ENCODE data around the gene TMEM170B. TPM values are rescaled to one million over a fixed set of nuclear protein-coding genes. Genes with fewer than 3 reads are reported as not detected.

The TMEM170B gene
- polyA plus RNA-seq, 2 of the 4 experiments (the other 2 are of a cell fraction) = 2.5 to 3.2 TPM

GRCh38 chr6:11631539-11631938 lies 94.0 kb downstream of the TMEM170B start:
- H3K27ac ChIP-seq = peak overlapping the region; percentile 70 to 82
- no peak overlapping the region for H3K4me3 ChIP-seq
- WGBS (ENCODE audit: missing lambda C conversion rate) = 78% methylated on average over 5 of the region's 5 CpGs
- DNase-seq (ENCODE audit: low read depth in 1 of 2, low spot score in 1 of 2) (no peak), ATAC-seq (no peak), FAIRE-seq (no peak)
- CTCF ChIA-PET = interaction anchor here (0.7 to 1.0 kb wide), 2 partner anchors 13 to 15 kb away, joined by 3 read pairs; no protein-coding TSS in a partner anchor
- POLR2A ChIA-PET = no interaction called here
- H3K4me2 ChIP-seq = no peak overlapping the region
- no peaks in the 10 kb centered on the region for H3K9me3 ChIP-seq
- H3K4me1 ChIP-seq = peaks cover 15% of the 10 kb centered on the region
- no peak for TF ChIP-seq CEBPB (IDR thresholded peaks at IDR 0.05)
- TF ChIP-seq EP300 (IDR thresholded peaks at IDR 0.05) = no peak
- no peak for TF ChIP-seq HEYL (CRISPR knock-in tag; IDR thresholded peaks at IDR 0.05)
- no peak for TF ChIP-seq BCL3 (IDR thresholded peaks at IDR 0.05)

GRCh38 chr6:11632231-11632630 lies 94.7 kb downstream of the TMEM170B start:
- ChIA-PET POLR2A (no interaction called here), CTCF (interaction anchor here (3.0 kb wide), 1 partner anchor 24 kb away, joined by 9 read pairs; no protein-coding TSS in a partner anchor)
- peak; percentile 53 to 89 for DNase-seq (ENCODE audit: low read depth in 1 of 2, low spot score in 1 of 2)
- TF ChIP-seq EHF (CRISPR knock-in tag; IDR thresholded peaks at IDR 0.05) = 0 out of 2 replicates have a peak, but pooled peaks have one; percentile 72
- TF ChIP-seq MAX (IDR thresholded peaks at IDR 0.05) = peak; percentile 50; the same call in 1 of the 2 replicates
- no peak for TF ChIP-seq NPAS2 (CRISPR knock-in tag; IDR thresholded peaks at IDR 0.05; ENCODE audit: borderline replicate concordance)
- TF ChIP-seq ZFP36 (IDR thresholded peaks at IDR 0.05; ENCODE audit: borderline replicate concordance, partially characterized antibody) = no peak
- Histone ChIP-seq H3K4me3 (no peak overlapping the region), H3K4me1 (peaks cover 15% of the 10 kb centered on the region), H3K27ac (peak overlapping the region; percentile 70 to 82), H3K4me2 (peak overlapping the region; percentile 54), H3K9me3 (no peaks in the 10 kb centered on the region)
- peak; percentile 93 to 98 for ATAC-seq
- 52% methylated on average over 9 of the region's 9 CpGs for WGBS (ENCODE audit: missing lambda C conversion rate)
- no peak for FAIRE-seq

- Histone ChIP-seq H3K4me2 (peak overlapping the region; percentile 54), H3K9me3 (no peaks in the 10 kb centered on the region), H3K27ac (peak overlapping the region; percentile 70 to 82), H3K4me1 (peaks cover 15% of the 10 kb centered on the region), H3K4me3 (no peak overlapping the region)
- POLR2A ChIA-PET = no interaction called here
- DNase-seq (ENCODE audit: low read depth in 1 of 2, low spot score in 1 of 2) (peak in 1 of 2 experiments; percentile 48), FAIRE-seq (no peak), ATAC-seq (peak; percentile 52 to 54; a peak in 4 of 6 replicates)
- TF ChIP-seq CTCF (IDR thresholded peaks at IDR 0.05) = no peak
- TF ChIP-seq TFCP2L1 (CRISPR knock-in tag; IDR thresholded peaks at IDR 0.05) = no peak
- TF ChIP-seq POLR2A (IDR thresholded peaks at IDR 0.05; ENCODE audit: low read length) = no peak
- no peak for TF ChIP-seq BHLHE40 (IDR thresholded peaks at IDR 0.05; ENCODE audit: low read depth, low read length)
- TF ChIP-seq NR3C1 (IDR thresholded peaks at IDR 0.05) = no peak
- no peak for TF ChIP-seq ZC3H11A (IDR thresholded peaks at IDR 0.05)
- no peak for TF ChIP-seq EHMT2 (IDR thresholded peaks at IDR 0.05; ENCODE audit: low read depth)
- TF ChIP-seq MYC (IDR thresholded peaks at IDR 0.05; ENCODE audit: borderline replicate concordance, low read length) = no peak
- no peak for TF ChIP-seq CBX2 (IDR thresholded peaks at IDR 0.05; ENCODE audit: borderline replicate concordance, low read depth)
- TF ChIP-seq CBX8 (IDR thresholded peaks at IDR 0.05) = no peak
- TF ChIP-seq ZSCAN20 (CRISPR knock-in tag; IDR thresholded peaks at IDR 0.05) = no peak
- TF ChIP-seq KDM1A (IDR thresholded peaks at IDR 0.05; ENCODE audit: low read depth) = no peak
- TF ChIP-seq RARB (CRISPR knock-in tag; IDR thresholded peaks at IDR 0.05) = no peak
- no peak for TF ChIP-seq ZFP36 (IDR thresholded peaks at IDR 0.05; ENCODE audit: borderline replicate concordance, partially characterized antibody)
- no peak for TF ChIP-seq RCOR1 (IDR thresholded peaks at IDR 0.05; ENCODE audit: low read depth, low read length)
- no peak for TF ChIP-seq HOXA7 (CRISPR knock-in tag; IDR thresholded peaks at IDR 0.05)
- TF ChIP-seq SMC3 (IDR thresholded peaks at IDR 0.05) = no peak
- no peak for TF ChIP-seq MAZ (IDR thresholded peaks at IDR 0.05; ENCODE audit: borderline replicate concordance, low read depth, low read length)
- no peak for TF ChIP-seq ESRRA (IDR thresholded peaks at IDR 0.05; ENCODE audit: borderline replicate concordance, low read length)
- WGBS (ENCODE audit: missing lambda C conversion rate) = 73% methylated on average over 11 of the region's 11 CpGs
- CTCF ChIA-PET = interaction anchor here (3.0 kb wide), 1 partner anchor 23 kb away, joined by 9 read pairs; no protein-coding TSS in a partner anchor
Observed at GRCh38 chr6:11632795-11633511, 95.4 kb downstream of the TMEM170B start.

All from A549 (cell line).